ENCODE results near the gene TRIP6.
"Not testable (repeated sequence)": the region's sequence is repeated elsewhere in the genome, so short reads cannot be mapped to it uniquely, and the experiment has no call there.

The TRIP6 gene

DNA sequence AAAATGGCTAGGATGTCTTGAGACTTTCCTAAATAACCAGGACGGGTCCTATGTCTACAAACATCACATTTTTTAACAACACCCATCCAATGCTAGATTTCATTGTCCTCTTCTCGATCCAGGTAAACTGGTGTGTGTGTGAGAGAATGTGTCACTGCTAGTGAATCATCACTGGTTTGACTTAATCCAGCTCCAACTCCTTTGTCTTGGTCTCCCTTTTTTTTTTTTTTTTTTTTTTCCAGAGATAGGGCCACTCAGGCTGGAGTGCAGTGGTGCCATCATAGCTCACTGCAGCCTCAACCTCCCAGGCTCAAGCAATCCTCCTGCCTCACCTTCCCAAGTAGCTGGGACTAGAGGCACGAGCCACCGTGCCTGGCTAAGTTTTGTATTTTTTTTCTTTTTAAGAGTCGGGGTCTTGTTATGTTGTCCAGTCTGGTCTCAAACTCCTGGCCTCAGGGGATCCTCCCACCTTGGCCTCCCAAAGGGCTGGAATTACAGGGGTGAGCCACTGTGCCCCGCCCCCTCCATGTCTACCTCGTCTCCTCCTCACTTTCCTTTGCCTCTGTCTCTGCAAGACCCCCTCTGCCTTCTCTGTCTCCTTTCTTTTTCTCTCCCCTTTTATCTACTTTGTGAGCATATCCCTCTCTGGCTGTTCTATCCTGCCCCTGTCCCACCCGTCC lies 24.5 kb downstream of the TRIP6 start:
- no peak for FAIRE-seq

DNA sequence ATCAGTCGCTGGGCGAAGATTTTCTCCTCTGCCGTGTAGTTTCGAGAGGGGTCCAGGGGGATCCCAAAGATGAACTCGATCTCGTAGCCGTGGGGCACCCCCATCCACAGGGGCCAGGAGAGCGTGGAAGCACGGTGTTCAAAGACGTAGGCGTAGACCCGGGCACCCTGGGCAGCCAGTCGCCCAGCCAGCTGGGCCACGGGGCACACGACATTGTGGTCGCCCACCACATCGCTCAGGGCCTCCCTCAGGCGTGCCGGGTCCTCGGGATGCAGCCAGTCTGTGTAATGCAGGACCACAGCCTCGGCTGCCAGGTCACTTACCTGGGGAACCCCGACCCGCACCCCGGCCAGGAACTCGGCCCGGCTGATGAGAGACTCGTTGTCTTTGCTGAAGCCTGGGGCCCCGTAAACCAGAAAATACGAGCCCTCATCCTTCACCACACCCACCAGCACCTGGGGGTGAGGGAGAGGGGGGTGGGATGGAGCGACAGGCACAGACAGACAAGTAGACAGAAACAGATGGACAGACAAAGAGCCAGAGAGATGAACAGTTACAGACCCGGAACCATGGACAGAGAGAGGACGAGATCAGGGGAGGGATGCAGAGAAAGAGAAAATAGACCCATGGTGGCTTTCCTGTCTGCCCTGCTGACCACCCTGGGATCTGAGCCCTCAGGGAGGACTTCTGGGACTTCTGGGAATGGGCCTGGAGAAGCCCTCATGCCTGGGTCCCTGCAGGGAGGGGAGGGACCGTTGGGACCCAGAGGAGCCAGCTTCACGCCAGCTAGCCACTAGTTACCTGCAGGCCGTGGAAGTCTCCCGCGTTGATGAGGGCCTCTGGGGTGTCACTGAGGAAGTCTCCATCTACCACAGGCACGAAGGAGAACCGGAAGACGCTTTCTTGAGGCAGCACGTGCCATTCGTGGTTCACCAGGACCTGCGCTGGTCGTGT lies 25.5 kb downstream of the TRIP6 start:
- FAIRE-seq, result no peak

DNA sequence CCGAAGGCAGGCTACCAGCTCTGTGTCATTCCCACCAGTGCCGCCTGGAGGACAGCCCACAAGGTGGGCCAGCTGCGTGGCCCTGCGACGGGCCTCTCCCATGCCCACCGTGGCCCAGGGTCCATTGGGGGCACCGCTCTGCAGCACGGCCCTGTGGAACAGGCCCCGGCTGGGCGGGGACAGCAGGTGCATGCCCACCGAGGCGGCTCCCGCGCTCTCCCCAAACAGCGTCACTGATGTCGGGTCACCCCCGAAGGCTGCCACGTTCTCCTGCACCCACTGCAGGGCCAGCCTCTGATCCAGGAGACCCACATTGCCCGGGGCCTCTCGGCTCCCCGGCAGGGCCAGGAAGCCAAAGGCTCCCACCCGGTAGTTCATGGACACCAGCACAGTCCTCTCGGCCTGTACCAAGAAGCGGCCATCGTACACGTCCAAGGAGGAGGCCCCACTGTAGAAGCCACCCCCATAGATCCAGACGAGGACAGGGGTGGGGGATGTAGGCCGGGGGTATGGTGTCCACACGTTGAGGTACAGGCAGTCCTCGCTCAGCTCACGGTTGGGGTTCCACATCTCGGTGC lies 26.2 kb downstream of the TRIP6 start:
- FAIRE-seq, result no peak

DNA sequence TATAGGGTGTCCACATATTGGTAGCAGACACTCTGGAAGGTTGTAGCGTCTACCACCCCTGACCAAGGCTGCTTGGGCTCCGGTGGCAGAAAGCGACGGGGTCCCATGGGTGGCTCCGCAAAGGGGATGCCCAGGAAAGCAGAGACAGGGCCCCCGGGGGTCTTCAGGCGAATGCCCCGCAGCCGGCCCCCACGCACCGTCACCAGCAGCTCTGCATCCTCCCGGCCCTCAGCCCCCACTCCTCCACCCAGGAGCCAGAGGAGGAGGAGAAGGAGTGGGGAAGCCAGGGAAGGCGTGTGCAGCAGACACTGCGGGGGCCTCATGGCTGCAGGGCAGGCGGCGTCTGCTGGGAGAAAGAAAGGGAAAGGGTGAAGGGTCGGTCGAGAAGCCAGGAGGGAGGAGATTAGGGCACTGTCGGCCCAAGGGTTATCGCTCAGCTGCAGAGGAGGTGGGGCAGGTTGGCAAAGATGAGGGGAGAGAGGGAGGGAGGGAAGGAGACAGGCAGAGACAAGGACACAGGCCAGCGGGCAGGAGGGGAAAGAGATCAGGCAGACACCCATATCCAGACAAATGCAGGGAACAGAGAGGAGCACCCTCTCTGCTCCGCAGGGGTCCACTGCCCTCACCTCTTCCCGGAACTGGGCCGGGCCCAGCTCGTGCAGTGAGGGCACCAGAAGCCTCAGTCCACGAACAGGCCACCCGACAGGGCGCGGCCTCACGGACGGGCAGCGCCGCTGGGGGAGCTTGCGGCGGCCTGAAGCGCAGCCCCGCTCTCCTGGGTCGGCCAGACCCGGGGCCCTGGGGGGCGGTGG lies 26.9 kb downstream of the TRIP6 start:
- FAIRE-seq, result no peak

DNA sequence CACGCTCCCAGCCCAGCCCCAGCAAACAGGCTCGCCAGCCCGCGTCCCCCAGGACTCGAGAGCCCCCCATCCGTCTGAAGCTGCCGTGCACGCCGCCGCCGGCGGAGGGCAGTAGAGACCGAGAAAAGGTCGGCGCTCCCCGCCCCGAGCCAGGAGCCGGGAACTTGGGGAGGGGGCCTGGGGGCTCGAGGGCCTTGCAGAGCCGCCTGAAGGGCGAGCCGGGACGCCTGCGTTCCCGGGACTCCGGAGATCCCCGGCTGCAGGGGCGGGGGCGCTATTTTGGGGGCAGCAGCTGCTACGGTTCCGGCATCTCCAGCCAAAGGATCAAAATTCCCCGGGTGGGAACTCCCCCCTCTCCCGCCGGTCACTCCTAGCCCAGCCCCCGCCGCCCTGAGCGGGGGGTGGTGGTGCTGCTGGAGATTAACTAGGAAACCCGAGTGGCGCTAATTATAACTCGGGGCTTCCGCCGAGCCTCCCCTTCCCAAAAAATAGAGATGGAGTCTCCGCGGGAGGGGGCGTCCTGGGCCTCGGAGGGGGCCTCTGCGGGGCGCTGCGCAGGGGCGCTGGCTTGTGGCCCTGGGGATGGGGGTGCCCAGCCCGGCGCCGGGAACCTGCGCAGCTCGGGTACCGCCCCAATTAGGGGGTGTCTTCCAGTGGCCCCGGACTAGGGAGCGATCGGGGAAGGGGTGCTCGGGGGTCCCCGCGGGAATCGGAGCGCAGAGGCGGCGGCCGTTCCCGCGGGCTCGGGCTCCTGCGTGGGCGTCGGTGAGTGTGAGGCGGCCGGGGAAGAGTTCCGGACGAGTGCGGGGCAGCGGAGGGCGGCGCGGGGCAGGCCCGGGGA lies 27.9 kb downstream of the TRIP6 start:
- FAIRE-seq, result no peak

DNA sequence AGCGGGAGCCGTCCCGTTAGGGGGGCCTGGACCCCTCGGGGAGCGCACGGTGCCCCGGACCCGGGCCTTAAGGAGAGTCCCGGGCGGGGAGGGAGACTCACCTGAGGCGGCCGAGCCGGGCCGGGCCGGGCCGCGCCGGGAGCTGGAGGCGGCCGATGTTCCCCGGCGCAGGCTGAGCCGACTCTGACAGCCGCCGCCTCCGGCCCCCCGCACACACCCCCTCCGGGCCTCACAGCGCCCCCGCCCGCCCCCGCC lies 28.4 kb downstream of the TRIP6 start, which contains the start of gene ACHE:
ACHE (minus strand) TSS at position 188 of the 255 bp plus-strand sequence. CDS start 1,656 bp downstream, outside the sequence.
- no peak for FAIRE-seq

DNA sequence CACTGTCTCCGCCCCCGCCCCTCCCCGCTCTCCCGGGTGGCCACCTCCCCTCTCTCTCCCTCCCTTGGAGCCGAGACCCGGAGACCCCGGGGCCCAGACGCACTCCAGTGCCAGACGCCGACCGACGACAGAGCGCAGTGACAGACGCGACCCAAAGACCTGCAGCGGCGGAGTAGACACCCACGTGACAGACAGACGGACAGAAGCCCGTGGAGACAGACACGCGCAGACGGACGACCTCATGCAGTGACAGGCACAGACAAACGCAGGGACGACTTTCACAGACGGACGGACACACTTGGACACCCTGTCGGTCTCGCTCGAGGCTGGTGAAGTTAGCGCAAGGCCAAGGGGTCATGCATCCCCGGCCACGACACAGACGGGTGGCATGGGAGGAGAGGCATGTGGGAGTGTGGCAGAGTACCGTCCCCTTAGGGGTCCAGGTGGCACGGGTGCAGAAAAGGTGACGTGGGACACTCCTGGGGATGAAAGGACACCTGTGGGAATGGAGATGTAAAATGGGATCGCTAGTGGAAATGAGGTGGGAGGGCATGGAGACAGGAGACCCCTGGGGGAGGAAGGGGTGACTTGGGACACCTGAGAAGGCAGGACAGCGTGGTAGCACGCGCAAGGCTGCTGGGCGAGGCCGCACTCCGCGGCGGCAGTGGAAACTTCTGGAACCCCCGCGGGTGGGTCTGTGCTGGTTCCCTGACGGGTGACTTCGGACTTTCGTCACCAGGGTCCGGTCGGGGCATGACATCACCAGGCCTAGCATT lies 29.0 kb downstream of the TRIP6 start:
- no peak for FAIRE-seq

DNA sequence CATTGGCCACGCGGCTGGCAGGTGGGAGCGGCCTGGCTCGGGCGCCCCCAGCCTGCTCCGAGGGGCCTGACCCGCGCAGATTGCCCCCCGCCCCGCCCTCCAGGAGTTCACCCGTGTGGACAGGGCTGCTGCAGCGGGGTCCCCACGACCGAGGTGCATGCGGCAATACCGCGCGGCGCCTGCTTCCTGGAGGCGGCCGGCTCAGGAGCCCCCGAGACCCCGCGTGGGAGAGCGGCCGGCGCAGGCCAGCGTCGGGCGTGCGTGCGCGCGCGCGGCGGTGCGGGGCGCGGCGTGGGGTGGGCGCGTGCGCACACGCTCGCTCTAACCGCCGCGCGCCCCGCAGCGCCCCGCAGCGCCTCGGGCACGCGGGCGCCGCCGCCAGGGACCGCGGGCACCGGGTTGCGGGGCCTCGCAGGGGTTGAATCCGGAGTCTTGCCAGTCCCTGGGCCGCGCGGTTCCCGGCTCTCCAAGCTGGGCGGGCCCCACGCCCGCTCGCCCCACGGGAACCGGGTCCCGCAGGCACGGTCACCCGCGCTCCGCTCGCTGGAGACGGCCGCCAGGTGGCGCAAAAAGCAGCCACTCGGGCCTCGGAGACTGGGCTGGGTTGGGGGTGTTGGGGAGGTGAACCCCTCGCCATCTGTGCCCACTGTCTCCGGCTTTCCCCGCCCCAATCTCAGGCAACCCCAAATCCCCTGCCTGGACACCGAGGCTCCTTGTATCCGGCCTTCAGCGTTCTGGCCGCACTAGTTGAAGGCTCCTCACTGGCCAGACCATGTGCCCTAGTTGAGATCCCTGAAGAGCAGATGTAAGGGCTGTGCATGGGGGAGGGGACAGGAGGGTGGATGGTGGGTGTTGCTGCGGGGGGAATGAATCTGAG lies 29.8 kb downstream of the TRIP6 start:
- FAIRE-seq, result no peak

DNA sequence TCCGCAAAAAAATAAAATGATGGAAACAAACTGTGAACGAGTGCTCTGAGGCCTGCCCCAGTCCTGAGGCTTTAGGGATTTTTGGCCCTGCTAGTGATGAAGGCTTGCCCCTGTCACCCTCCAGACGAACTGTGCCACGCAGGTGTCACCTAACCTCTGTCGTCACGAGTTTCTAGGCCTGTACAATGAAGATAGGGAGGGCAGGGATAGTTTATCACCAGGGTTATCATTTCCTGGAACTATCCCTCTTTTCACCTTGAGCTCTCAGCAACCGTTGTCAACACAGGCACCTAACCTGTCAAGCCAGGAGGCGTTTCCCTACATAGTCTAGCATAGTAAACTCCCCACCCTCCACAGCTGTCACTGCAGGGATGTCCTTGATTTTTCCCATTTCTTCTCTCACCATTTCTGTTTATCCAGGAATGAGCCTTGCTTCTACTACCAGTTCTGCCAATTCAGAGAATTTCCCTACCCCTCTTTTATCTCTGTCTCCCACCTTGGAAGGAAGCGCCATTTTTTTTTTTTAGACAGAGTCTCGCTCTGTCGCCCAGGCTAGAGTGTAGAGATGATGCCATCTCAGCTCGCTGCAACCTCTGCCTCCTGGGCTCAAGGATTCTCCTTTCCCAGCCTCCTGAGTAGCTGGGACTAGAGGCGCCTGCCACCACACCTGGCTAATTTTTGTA lies 30.7 kb downstream of the TRIP6 start:
- no peak for FAIRE-seq

DNA sequence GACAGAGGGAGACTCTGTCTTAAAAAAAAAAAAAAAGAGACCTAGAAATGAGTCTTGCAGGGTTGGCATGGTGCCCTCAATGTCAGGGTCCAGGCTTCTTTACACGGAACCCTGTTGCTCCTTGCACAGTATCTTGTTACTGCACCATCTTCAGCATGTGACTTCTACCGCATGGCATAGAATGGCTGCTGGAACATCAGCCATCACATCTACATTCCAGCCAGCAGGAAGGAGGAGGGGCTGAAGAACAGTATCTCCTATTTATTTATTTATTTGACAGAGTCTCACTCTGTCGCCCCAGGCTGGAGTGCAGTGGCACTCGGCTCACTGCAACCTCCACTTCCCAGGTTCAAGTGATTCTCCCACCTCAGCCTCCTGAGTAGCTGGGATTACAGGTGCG lies 32.2 kb downstream of the TRIP6 start:
- FAIRE-seq, result no peak

DNA sequence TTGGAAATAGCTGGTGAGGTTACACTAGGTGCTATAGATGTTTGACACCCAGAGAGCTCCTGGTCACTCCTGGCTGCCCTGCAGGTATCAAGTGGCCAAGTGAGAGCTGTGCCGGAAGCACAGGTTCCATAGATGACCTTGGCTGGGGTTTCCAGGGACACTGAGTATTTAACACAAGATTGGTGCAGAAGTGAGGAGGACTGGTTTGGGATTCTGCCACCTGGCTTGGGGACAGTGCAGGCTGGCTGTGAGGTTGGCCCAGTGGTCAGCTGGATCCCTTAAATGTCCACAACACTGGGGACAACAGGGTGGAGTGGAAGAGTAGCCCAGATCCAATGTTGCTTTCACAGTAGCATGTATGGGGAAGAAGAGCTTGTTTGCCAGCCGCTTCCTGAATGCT lies 33.8 kb downstream of the TRIP6 start:
- no peak for FAIRE-seq

DNA sequence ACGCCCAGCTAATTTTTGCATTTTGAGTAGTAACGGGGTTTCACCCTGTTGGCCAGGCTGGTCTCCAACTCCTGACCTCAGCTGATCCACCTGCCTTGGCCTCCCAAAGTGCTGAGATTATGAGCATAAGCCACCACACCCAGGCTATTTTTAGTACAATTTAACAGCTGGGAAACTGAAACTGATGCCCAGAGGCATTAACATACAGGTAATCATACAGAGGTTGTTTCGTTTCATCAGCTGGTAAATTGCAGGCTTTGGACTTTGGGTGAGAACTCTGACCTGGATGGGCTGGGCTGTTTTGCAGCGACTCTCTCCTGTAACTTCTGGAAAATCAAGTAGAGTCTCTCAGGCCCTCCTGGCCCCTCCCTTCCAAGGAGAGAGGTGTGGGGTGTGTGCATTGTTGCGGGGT lies 34.7 kb downstream of the TRIP6 start:
- FAIRE-seq, result no peak

DNA sequence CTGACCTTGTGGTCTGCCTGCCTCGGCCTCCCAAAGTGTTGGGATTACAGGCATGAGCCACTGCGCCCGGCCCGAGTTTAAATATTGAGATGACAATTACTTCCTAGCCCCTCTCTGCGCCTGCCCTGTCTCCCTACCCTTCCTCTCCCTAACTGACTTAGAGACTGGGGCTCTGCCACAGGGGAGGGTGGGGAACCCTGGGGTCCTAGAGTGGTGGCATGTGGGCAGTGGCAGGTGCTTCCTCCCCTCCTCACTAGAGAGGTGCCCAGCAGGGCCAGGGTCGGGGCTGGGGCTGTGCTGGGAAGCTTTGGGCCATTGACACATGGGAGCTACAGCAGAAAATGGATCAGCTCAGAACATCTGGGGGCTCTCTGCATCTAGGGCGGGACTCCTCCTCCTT lies 35.5 kb downstream of the TRIP6 start:
- no peak for FAIRE-seq

DNA sequence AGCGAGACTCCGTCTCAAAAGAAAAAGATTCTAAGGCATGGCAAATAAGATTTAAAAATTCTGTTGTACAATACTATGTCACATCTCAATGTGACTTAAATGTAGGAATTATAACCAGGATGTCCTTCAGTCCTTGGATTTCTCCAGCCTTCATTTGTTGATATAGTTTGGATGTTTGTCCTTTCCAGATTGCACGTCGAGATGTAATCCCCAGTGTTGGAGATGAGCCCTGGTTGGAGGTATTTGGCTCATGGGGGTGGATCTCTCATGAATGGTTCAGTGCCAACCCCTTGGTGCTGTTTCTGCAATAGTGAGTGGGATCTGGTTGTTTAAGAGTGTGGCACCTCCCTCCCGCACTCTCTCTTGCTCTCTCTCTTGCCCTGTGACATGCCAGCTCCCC lies 41.3 kb downstream of the TRIP6 start:
- no peak for FAIRE-seq

DNA sequence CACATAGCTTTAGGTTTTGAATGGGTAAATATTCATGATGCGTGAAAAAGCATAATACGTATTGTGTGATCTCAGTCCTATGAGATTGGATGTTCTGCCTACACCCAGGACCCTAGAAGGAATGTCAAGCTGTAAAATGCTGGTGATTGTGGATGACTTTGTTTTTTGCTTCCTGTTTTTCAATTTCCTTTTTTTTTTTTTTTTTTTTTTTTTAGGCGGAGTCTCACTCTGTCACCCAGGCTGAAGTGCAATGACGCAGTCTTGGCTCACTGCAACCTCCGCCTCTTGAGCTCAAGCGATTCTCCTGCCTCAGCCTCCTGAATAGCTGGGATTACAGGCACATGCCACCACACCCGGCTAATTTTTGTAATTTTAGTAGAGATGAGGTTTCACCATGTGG lies 43.3 kb downstream of the TRIP6 start:
- not testable (repeated sequence) for FAIRE-seq

DNA sequence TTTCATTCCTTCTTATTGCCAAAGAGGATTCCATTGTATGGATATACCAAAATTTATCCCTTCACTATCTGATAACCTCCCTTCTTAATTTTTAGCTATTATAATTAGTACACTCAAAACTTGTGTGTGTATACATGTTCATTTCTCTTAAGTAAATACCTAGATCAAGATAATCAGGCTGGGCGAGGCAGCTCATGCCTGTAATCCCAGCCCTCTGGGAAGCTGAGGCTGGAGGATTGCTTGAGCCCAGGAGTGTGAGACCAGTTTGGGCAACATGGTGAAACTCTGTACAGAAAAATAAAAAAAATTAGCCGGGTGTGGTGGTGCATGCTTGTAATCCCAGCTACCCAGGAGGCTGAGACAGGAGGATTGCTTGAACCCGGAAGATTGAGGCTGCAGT lies 44.3 kb downstream of the TRIP6 start:
- FAIRE-seq, result no peak

DNA sequence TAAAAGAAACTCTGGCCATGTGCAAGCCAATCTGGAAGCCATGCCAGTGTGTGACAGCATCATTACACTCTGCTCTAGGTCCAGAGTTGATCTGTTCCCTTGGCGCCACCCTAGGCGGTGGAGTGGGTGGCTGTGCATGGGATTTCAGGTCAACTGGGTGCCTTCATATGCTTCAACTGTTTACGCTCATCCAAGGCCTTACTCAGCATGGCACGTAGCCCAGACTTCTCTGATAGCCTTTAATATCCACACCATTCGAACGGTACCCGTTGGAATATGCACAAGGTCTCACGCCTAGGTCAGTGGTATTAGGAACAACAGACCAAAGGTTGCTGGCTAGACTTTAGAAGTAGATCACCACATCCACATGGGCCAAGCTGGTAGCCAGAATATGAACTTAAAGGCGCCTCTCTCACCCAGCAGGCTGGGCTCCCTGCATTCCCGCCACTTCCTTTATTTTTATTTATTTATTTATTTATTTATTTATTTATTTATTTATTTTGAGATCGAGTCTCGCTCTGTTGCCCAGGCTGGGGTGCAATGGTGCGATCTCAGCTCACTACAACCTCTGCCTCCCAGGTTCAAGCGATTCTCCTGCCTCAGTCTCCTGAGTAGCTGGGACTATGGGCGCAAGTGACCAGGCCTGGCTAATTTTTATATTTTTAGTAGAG lies 47.2 kb downstream of the TRIP6 start:
- FAIRE-seq, result no peak

DNA sequence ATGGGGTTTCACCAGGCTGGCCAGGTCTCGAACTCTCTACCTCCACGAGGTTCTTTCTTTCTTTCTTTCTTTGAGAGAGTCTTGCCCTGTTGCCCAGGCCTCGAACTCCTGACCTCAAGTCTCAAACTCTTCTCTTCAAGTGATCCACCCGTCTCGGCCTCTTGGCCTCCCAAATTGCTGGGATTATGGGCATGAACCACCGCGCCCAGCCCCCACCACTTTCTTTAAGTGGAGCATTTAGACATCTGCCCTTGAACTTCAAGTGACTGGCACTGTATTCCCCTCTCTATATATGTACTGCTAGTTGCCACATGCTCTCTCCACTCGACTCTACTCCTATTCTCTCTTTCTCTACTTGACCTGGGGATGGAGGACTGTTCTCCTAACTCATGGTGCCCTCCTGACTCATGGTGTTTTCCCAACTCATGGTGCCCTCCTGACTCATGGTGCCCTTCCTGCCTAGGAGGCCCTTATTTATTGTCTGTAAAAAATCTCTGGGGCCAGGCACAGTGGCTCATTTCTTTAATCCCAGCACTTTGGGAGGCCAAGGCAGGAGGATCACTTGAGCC lies 47.8 kb downstream of the TRIP6 start:
- no peak for FAIRE-seq

DNA sequence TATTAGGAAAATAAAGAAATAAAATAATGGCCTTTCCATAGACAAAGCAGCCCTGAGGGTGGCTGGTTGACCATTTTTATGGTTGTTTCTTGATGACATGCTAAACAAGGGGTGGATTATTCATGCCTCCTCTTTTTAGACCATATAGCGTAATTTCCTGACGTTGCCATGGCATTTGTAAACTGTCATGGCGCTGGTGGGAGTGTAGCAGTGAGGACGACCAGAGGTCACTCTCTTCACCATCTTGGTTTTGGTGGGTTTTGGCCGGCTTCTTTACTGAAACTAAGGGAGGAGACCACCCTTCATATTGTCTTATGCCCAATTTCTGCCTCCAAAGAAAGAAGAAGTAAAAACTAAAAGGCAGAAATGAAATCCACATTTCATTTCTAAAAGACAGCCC lies 52.1 kb downstream of the TRIP6 start:
- FAIRE-seq, result not testable (repeated sequence)

Data from endometrium (tissue), 2 donors.